ENCODE measurements around the gene RBM39.
"Not testable (repeated sequence)": the region's sequence is repeated elsewhere in the genome, so short reads cannot be mapped to it uniquely, and the experiment has no call there.

DNA sequence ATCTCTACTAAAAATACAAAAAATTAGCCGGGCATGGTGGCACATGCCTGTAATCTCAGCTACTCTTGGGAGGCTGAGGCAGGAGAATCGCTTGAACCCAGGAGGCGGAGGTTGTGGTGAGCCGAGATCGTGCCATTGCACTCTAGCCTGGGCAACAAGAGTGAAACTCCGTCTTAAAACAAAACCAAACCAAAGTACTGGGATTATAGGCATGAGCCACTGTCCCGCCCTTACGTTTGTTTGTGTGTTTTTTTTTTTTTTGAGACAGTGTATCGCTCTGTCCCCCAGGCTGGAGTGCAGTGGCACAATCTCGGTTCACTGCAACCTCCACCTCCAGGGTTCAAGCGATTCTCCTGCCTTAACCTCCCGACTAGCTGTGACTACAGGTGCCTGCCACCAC, 41.8 kb upstream of the RBM39 start:
- TF ChIP-seq, protein P1, sequence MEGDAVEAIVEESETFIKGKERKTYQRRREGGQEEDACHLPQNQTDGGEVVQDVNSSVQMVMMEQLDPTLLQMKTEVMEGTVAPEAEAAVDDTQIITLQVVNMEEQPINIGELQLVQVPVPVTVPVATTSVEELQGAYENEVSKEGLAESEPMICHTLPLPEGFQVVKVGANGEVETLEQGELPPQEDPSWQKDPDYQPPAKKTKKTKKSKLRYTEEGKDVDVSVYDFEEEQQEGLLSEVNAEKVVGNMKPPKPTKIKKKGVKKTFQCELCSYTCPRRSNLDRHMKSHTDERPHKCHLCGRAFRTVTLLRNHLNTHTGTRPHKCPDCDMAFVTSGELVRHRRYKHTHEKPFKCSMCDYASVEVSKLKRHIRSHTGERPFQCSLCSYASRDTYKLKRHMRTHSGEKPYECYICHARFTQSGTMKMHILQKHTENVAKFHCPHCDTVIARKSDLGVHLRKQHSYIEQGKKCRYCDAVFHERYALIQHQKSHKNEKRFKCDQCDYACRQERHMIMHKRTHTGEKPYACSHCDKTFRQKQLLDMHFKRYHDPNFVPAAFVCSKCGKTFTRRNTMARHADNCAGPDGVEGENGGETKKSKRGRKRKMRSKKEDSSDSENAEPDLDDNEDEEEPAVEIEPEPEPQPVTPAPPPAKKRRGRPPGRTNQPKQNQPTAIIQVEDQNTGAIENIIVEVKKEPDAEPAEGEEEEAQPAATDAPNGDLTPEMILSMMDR (IDR thresholded peaks at IDR 0.05; ENCODE audit: insufficient read depth, low read length, poor library complexity, severe bottlenecking) = not testable (repeated sequence)
- not testable (repeated sequence) for TF ChIP-seq EZH2phosphoT487 (conservative IDR thresholded peaks at IDR 0.05; ENCODE audit: low read length)

Data from SU-DHL-6 (cell line).